ENCODE data around the gene TMEM131.

The TMEM131 gene

DNA sequence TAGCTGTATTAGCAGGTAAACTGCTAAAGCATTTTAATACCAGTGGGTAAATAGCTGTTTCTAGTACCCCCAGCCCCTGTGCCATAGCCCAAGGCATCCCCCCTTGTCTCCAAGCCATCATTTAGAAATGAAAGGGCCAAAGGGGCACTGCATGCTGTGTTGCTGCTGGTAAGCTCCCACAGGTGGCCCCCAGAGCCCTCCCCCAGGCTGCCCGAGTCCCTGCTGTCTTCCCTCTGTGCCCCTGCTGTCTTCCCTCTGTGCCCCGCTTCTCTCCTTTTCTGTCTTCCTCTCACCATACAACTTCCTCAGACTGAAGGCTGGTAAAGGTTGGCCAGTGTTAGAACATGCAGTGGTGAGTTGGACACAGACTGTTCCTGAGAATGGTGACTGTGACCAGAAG lies 240.3 kb downstream of the TMEM131 start:
- no peak for ATAC-seq

DNA sequence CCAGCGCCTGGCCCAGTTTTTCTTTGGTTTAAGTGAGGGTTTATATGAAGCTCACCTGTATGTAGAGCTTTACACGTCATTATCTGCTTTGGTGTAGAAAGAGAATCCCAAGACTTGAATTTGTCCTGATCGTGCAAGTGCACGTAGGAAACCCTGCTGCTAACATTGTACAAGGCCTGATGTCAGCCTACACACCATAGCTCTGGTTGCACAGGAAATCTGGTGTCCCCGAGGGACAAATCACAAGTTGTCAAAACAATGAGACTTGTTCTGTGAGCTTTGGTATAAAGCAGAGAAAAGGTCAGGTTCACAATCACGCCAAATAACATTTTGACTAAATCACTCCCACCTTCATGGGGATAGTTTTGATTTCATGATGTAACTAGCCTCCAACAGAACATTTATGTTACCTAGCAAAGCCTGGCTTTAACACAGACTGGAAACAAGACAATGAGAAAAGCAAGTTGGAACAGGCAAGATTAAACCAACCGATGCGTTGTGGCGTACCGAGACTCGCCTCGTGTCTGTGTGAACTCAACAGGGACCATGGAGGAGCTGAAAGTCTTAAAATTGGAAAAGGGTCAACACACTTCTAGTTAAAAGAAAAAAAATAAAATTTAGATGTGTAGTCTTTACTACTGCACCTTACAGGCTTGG lies 240.9 kb downstream of the TMEM131 start:
- ATAC-seq, result no peak

DNA sequence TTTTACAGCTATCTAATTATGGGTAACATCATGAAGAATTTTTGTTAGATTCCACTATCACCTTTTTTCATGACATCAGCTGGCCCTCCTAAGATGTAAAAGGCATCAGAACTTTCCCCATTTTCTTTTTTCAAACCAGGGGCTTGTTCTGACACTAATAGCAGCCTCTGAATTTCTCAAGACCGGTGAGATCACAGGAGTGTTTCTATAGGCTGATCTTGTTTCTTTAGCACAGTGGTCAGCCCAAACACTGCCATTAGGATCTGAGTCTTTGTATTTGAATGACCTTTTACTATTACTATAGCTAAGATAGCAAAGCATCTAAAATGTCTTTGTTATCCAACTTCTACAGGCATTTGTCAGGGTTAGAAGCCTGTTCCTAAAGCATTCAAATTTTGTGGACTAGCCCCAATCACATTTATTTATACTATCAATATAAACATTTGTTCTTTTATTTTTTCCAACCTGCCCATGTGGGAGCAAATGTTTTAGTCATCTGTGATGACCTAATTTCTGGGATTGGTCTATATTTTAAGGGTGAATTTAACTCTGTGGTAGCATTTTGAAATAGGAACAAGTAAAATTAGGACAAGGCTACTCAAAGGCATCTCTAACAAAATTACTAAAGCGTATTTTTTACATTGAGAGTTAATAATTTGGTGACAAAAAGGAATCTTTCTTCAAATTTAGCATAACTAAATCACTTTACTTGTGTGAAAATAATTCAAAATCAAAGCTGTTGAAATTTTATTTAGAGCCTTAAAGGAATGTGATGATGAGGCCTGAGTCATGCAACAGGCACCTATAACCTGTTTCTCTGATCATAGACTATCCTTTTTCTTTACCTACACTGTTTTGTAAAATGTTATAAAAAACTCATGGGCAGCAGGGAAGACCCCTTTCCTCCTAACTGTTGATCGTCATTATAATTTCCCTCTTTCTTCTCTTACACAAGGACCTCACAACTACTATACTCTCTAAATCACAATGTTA lies 243.1 kb downstream of the TMEM131 start:
- no peak for ATAC-seq

GRCh38 chr2:97751752-97752151 lies 244.0 kb downstream of the TMEM131 start:
- no peak for ATAC-seq

DNA sequence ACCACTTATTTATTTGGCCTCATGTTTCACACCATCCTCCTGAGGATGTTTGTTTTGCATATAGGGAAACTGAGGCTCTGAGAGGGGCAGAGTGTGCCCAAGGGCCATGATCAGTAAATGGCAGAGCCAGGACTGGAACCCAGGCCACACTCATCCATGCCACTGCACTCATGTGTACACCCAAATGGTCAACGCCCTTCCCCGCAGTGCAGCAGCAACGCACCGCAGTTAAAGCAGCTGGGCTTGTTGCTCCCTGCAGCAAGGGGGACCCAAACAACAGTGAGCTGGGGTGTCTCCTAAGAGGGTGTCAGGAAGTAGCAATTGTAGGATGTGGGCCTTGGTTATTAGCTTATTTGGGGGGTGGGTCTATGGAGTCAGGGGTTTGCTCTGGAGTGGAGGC lies 245.7 kb downstream of the TMEM131 start:
- ATAC-seq, result no peak

- no peak for ATAC-seq
Observed at GRCh38 chr2:97749581-97749980, 246.2 kb downstream of the TMEM131 start.

DNA sequence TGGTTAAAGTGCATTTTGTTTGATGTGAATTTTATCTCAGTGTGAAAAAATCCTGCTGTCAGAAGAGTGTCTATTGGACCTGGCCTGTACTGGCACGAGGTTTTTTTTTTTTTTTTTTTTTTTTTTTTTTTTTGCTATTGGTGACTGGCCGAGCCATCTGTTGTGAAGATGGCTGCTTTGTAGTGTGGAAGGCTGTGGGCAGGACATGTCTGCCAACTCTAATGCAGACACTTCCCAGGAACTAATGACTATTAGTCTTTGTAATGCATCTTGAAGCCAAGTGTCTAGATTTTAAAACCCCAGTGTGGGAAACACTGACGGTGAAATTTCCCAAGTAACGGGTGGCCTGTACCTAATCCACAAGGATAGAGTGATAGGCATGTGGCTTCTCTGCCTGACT lies 248.0 kb downstream of the TMEM131 start:
- no peak for ATAC-seq

GRCh38 chr2:97747285-97747684 lies 248.5 kb downstream of the TMEM131 start:
- ATAC-seq, result no peak

- peak; percentile 93 to 97 for ATAC-seq
Observed at GRCh38 chr2:97745474-97746174, 250.1 kb downstream of the TMEM131 start.

DNA sequence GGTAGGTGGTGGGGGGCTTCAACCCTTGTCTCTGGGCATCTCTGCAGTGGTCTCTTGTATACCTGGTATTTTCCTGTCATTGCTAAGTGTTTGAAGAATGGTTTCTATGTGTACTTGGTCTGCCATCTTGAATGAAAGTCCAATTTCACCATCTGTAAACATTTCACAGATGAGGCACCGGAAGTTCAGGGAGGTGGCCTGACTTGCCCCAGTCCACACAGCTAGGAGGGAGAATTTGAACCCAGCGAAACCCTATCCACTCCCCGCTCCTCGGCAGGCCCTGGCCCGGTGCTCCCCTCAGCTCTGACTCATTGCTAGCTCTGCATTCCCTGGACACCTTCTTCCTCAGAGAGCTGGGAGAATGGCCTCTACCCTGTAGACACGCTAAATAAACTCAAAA lies 251.8 kb downstream of the TMEM131 start:
- ATAC-seq, result no peak

DNA sequence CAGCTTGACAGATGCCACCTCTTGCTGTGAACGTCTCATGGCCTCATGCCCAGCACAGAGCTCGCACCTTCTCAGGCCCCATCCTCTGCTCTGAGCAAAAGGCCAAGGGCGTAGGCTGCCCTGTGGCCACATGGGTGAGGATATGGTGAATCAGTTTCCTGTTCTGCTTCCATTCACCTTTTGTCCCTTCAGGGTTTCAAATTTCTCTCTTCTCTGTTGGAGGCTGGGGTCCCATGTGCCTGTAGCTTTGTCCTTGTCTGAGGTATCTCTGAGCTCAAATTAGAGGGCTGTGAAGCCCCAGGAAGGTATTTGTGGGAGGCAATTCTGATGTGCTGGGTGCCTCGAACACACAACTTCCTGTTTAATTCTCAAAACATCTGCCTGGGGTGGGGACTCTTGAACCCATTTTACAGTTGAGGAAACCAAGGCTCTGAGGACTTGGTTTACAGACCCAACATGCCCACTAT lies 253.3 kb downstream of the TMEM131 start:
- ATAC-seq, result peak; percentile 34 to 48

DNA sequence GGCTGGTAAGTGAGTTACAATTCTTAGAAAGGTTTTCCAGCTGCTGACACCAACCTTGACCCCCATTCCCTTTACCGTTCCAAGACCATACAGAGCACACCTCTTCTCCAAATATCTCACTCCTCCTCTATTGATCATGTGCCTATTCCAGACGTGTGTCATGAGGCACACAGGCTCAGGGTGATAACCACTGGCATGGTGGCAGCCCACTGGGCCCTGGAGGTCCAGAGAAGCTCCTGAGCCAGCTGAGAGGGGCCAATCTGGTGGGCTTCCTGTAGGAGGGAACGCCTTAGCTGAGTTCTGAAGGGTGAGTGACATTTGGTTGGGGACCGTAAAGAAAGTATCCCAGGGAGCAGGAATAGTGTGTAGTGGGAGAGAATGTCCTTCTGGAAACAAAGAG lies 254.1 kb downstream of the TMEM131 start:
- no peak for ATAC-seq

GRCh38 chr2:97741251-97741650 lies 254.5 kb downstream of the TMEM131 start:
- ATAC-seq, result no peak

- no peak for ATAC-seq
Observed at GRCh38 chr2:97740590-97741182, 255.1 kb downstream of the TMEM131 start.

- ATAC-seq, result no peak
Observed at GRCh38 chr2:97739893-97740245, 255.9 kb downstream of the TMEM131 start.

DNA sequence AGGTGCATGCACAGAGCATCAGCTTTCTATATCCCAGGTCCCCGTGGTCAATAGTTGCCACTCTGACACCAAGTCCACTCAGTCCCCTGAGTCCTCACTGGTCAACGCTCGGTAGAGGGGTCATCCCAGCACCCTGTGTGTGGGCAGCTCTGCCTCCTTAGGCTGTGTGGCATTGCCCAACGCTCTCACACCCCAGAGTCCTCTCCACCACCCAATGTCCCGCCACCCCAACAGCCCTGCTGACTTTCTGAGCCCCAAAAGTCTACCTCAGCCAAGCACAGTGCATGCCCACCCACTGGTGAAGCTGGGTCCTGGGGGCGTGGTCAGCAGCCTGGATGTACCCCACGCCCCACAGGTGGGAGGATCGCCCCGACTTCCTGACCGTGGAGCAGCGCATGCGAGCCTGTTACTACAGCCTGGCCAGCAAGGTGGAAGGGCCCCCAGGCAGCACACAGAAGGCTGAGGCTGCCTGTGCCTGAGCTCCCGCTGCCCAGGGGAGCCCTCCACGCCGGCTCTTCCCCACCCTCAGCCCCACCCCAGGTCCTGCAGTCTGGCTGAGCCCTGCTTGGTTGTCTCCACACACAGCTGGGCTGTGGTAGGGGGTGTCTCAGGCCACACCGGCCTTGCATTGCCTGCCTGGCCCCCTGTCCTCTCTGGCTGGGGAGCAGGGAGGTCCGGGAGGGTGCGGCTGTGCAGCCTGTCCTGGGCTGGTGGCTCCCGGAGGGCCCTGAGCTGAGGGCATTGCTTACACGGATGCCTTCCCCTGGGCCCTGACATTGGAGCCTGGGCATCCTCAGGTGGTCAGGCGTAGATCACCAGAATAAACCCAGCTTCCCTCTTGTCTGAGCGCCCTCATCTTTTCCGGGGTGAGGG lies 256.5 kb downstream of the TMEM131 start:
- ATAC-seq, result no peak

DNA sequence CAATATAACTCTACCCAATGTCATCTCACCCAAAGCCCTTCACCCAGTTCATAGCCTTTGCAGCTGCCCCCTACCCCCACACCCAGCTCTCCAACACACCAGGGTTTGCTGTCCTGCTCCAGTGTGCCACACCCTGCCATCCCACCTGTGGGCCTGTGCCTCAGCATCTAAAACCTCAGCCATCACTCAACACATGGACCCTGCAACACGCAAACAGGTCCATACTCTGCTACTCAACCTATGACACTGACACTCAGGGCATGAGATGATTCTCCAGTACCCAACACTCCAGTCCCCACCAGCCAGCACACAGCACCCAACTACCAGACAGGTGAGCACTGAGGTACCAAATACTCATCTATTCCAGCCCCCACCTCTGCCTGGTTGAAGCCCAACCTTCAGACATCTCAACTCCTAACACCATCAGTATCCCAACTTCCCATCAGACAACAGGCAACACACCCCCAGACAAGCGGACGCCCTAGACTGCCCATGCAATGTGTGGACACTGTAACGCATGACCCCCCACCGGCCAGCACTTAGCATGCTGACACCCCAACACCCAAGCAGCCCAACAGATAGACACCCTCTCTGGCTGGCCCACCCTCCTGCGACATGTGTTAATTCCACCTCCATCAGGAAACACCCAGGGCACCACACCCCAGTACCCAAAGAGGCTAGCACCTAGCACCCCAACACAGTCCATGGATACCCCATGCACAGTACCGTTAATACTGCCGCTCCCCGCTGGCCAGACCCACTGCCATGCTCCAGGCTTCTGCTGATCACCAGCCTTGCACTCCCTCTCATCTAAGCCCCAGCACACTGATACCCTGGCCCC lies 257.3 kb downstream of the TMEM131 start:
- ATAC-seq, result no peak

- no peak for ATAC-seq
Observed at GRCh38 chr2:97737421-97738178, 258.1 kb downstream of the TMEM131 start.

GRCh38 chr2:97736608-97737330 lies 259.0 kb downstream of the TMEM131 start:
- ATAC-seq, result no peak
